Mucosa of descending colon (tissue), 3 donors: ENCODE measurements around the gene GNL3. TPM values are rescaled to one million over a fixed set of nuclear protein-coding genes. Genes with fewer than 3 reads are reported as not detected.
A peak's percentile ranks its signal among the peaks of the same experiment; 100 is the strongest.

Source experiments
- ATAC-seq: fragments of 200-7000 bp; cut with Tn5 transposase; one replicate; pipeline ENCODE4 v1.9.1; 2020; ENCODE audit warnings: mild to moderate bottlenecking, moderate library complexity
- DNase-seq, 3 donors: peaks; one replicate each; pipeline ENCODE4 v3.0.0-alpha.2; 2020
- H3K36me3 ChIP-seq: fragments of 200-600 bp; one replicate; pipeline ENCODE4 v1.8.0; 2021; ENCODE audit warnings: low read depth, mild to moderate bottlenecking
- H3K4me1 ChIP-seq: fragments of 200-600 bp; one replicate; pipeline ENCODE4 v1.8.0; 2021; ENCODE audit warnings: low read depth, mild to moderate bottlenecking
- H3K4me3 ChIP-seq: fragments of 200-600 bp; one replicate; pipeline ENCODE4 v1.8.0; 2021; ENCODE audit warnings: mild to moderate bottlenecking
- H3K9me3 ChIP-seq: fragments of 200-600 bp; one replicate; pipeline ENCODE4 v1.8.0; 2021; ENCODE audit warnings: mild to moderate bottlenecking
- intact Hi-C, 2 donors: fragments of 100-400 bp; cut with DNase I in 1 of 2; cut with micrococcal nuclease in 1 of 2; formaldehyde crosslinking; loops; one replicate each; pipeline versions ENCODE4 v1.11.0 to v1.11.1; 2022; cut with DNase I, micrococcal nuclease
- total RNA-seq, 3 donors: library from RNA; stranded (reverse); fragmentation: NEBNext Ultra II Directional in 2 of 3; extraction: Animal tissue kit (Norgen Biotek cat#: 25700) in 2 of 3; gene quantifications; one replicate each; pipeline versions ENCODE4 v1.2.1 to v1.2.4, GENCODE V29; 2021 to 2023
- TF ChIP-seq, protein P1 (sequence below): fragments of 200-600 bp; IDR thresholded peaks from one replicate; pipeline ENCODE4 v1.8.0; 2022; ENCODE audit warnings: antibody characterized with exemption, mild to moderate bottlenecking
- donor health status: DM: no; HTN: no; CAD: no; lungs with moderate emphysema.
- donor health status: DM: no; HTN: no; CAD: no.
- donor health status: DM: no; HTN: yes; CAD: no.

Gene GNL3
- total RNA-seq, 3 donors from 2014 or later = 39.2 to 54.4 (median 47.7) TPM

DNA sequence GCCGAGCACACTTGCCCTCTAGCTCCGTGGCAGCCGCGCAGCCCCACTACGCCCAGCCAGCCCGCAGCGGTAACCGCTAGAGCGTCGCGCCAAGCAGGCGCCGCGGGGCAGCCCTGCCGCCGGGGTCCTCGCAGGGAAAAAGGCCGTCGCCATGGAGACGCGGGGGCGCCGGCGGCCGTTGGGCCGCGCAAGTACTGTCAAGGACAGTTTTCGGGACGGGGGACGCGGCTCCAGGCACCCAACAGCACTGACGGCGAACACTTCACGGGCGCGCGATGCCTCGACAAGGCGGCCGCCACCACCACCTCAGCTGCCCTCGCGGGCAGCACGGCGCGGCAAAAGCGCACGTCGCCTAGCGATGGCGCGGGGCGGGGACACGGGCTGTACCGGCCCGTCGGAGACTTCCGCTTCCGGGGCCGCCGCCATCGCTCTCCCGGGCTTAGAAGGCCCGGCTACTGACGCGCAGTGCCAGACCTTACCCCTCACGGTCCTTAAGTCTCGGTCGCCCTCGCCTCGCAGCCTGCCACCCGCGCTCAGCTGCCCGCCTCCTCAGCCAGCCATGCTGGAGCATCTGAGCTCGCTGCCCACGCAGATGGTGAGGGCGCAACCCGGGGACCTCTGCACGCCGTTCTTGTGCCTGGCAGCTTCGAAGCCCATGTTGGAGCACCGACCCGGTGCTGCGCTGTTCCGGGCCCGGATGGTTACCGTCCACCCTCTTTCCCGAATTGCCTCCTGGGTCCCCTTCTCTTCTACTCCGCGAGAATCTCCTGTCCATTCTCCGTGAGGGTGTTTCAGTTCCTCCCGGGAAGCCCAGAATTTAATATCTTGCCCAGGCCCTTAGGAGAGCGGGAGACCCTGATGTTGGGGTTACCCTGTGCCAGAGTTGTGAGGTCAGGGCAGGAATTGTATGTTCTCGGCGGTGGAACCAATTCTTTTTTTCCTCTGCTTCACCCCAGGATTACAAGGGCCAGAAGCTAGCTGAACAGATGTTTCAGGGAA is 20.2 kb downstream of the GNL3 start, which contains the start of the genes GLT8D1 and SPCS1:
TSS of gene GLT8D1 (minus strand) at position 104 of the 999 bp plus-strand sequence. CDS start 5,331 bp downstream, outside the sequence.
TSS of gene SPCS1 (plus strand) at position 419 of the 999 bp plus-strand sequence. CDS start at position 560, 141 bp downstream.
- peaks cover 25% of the 10 kb centered on the region for H3K4me1 ChIP-seq

DNA sequence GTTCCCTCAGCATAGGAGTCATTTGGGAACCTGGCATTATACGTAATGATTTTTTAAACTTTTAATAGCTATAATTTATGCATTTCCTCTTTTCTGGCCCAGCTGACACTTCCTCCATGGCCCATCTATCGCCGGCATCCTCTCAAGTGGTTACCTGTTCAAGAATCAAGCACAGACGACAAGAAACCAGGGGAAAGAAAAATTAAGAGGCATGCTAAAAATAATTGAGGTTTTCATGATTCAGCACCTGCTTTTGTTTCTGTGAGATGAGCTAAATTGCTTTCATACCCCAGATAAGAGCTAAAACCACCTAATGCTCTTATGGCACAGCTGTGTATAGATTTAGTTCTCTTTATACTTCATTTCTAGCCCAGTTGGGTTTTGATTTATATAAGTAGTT is 21.8 kb downstream of the GNL3 start:
- TF ChIP-seq, protein P1, sequence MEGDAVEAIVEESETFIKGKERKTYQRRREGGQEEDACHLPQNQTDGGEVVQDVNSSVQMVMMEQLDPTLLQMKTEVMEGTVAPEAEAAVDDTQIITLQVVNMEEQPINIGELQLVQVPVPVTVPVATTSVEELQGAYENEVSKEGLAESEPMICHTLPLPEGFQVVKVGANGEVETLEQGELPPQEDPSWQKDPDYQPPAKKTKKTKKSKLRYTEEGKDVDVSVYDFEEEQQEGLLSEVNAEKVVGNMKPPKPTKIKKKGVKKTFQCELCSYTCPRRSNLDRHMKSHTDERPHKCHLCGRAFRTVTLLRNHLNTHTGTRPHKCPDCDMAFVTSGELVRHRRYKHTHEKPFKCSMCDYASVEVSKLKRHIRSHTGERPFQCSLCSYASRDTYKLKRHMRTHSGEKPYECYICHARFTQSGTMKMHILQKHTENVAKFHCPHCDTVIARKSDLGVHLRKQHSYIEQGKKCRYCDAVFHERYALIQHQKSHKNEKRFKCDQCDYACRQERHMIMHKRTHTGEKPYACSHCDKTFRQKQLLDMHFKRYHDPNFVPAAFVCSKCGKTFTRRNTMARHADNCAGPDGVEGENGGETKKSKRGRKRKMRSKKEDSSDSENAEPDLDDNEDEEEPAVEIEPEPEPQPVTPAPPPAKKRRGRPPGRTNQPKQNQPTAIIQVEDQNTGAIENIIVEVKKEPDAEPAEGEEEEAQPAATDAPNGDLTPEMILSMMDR = no peak
- intact Hi-C loops = no loop called here
- Histone ChIP-seq H3K4me3 (no peak overlapping the region), H3K36me3 (no peaks in the 10 kb centered on the region), H3K9me3 (no peaks in the 10 kb centered on the region), H3K4me1 (peaks cover 25% of the 10 kb centered on the region)
- DNase-seq (no peak), ATAC-seq (no peak)

More for the DNA sequence above, 20.2 kb downstream of the GNL3 start, which contains the start of the genes GLT8D1 and SPCS1:
- H3K9me3 ChIP-seq = no peaks in the 10 kb centered on the region
- TF ChIP-seq, protein P1 = no peak
- no peaks in the 10 kb centered on the region for H3K36me3 ChIP-seq
- ATAC-seq = peak; percentile 94
- peak within 1 kb of the TSS; percentile 83 for H3K4me3 ChIP-seq
- DNase-seq = peak; percentile 86 to 92 (median 89)
- intact Hi-C loops = no loop called here

DNA sequence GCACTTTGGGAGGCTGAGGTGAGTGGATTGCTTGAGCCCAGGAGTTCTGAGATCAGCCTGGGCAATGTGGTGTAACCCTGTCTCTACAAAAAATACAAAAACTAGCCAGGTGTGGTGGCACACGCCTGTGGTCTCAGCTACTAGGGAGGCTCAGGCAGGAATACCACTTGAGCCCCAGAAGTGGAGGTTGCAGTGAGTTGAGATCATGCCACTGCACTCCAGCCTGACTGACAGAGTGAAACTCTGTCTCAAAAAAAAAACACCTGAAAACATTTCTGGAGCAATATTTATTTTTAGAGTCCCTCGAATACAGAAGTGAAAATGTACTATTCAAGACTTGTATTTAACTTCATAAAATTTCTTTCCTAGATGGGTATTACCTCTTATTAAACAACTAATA is 24.7 kb downstream of the GNL3 start:
- Histone ChIP-seq H3K36me3 (no peaks in the 10 kb centered on the region), H3K4me3 (no peak overlapping the region), H3K9me3 (no peaks in the 10 kb centered on the region), H3K4me1 (peaks cover 13% of the 10 kb centered on the region)
- TF ChIP-seq, protein P1 = no peak
- intact Hi-C loops = no loop called here
- ATAC-seq (no peak), DNase-seq (no peak)

DNA sequence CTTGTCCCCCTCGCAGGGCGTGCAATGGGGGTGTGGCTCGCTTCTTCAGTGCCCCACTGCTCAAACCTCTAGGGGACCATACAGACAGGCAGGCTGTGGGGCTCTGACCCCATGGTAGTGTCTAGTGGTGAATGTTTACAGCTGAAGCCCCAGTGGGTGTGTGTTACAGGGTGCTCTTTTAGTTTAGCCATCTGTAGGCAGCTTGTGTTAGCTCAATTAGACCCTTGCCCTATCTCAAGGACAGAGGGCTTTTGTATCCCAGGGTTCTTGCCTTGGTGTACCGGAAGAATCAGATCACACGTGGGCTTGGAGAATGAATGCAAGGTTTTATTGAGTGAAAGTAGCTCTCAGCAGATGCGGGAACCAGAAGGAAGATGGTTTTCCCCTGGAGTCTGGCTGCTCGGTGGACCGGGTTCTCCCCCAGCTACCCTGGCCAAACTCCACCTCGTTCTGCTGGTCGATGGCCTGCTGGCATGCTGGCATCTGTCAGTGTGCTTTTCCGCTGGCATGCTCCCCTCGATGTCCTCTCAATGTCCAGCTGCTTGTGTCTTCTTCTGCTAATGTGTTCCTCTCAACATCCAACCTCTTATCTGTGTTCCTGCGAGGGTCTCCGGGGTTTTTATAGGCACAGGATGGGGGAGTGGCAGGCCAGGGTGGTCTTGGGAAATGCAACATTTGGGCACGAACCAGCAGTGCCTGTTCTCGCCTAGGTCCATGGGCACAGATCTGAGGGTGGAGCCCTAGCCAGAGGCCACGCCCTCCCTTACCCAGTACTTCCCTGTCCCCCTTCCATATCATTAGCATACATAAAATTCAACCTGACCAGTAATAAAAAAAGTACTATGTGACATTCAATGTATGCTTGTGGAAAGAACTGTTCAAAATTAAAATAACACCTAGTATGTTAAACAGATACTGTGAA is 26.7 kb downstream of the GNL3 start:
- Histone ChIP-seq H3K4me1 (peaks cover 5% of the 10 kb centered on the region), H3K36me3 (no peaks in the 10 kb centered on the region), H3K4me3 (no peak overlapping the region), H3K9me3 (no peaks in the 10 kb centered on the region)
- TF ChIP-seq, protein P1 = no peak
- intact Hi-C loops = no loop called here
- ATAC-seq = peak; percentile 41
- peak in 1 of 3 donors; percentile 21 for DNase-seq
